Measurements from ENCODE around the gene MARS1.
A peak's percentile ranks its signal among the peaks of the same experiment; 100 is the strongest.

Gene MARS1

GRCh38 chr12:57518920-57519795, 31.3 kb downstream of the MARS1 start:
- peak; percentile 18 for DNase-seq

- DNase-seq = peak; percentile 29
Measured at GRCh38 chr12:57519796-57520052, 31.9 kb downstream of the MARS1 start.

GRCh38 chr12:57520053-57520818, 32.4 kb downstream of the MARS1 start, which contains the start of gene DDIT3:
Gene DDIT3 (minus strand): TSS chr12:57520514. CDS start chr12:57517406, 3,108 bp downstream.
- peak; percentile 99 for DNase-seq

GRCh38 chr12:57521525-57522010, 33.7 kb downstream of the MARS1 start:
- peak; percentile 28 for DNase-seq

GRCh38 chr12:57522011-57522886, 34.4 kb downstream of the MARS1 start, which contains the start of gene MBD6:
Gene MBD6 (plus strand): TSS chr12:57522824. CDS start chr12:57524304, 1,480 bp downstream.
- DNase-seq = peak; percentile 88

- peak; percentile 50 for DNase-seq
Measured at GRCh38 chr12:57522887-57523705, 35.2 kb downstream of the MARS1 start.

- no peak for DNase-seq
Measured at GRCh38 chr12:57523706-57524614, 36.1 kb downstream of the MARS1 start.

GRCh38 chr12:57524814-57525614, 37.1 kb downstream of the MARS1 start:
- no peak for DNase-seq

GRCh38 chr12:57525615-57526383, 37.9 kb downstream of the MARS1 start:
- no peak for DNase-seq

GRCh38 chr12:57526477-57527126, 38.7 kb downstream of the MARS1 start:
- DNase-seq = no peak

GRCh38 chr12:57527184-57527583, 39.3 kb downstream of the MARS1 start:
- DNase-seq = no peak

GRCh38 chr12:57528176-57528575, 40.3 kb downstream of the MARS1 start:
- no peak for DNase-seq

- no peak for DNase-seq
Measured at GRCh38 chr12:57528831-57529555, 41.1 kb downstream of the MARS1 start.

GRCh38 chr12:57529831-57530230, 42.0 kb downstream of the MARS1 start:
- DNase-seq = no peak

GRCh38 chr12:57530396-57531142, 42.7 kb downstream of the MARS1 start:
- no peak for DNase-seq

- no peak for DNase-seq
Measured at GRCh38 chr12:57531836-57532235, 44.0 kb downstream of the MARS1 start.

GRCh38 chr12:57533108-57533507, 45.2 kb downstream of the MARS1 start:
- no peak for DNase-seq
